HG03025 (cell line): ENCODE data around the gene TMED9.
"Not testable (repeated sequence)": the region's sequence is repeated elsewhere in the genome, so short reads cannot be mapped to it uniquely, and the experiment has no call there.

ENCODE experiments used
- ATAC-seq: cut with Tn5 transposase; IDR thresholded peaks from one replicate; pipeline ENCODE4 v1.9.1; 2021; ENCODE audit warnings: mild to moderate bottlenecking, moderate library complexity; ENCODE audit not compliant: unreplicated experiment, low FRiP score

Gene TMED9

GRCh38 chr5:177592010-177592834, at the start of gene TMED9:
Gene TMED9, plus strand, starts transcription at chr5:177592203. Its CDS starts 12 bp downstream, at chr5:177592215.
- ATAC-seq, result peak; percentile 96

- no peak for ATAC-seq
Observed at GRCh38 chr5:177542816-177543465, 49.1 kb upstream of the TMED9 start.

- no peak for ATAC-seq
Observed at GRCh38 chr5:177545487-177546257, 46.3 kb upstream of the TMED9 start.

- ATAC-seq, result no peak
Observed at GRCh38 chr5:177546258-177546741, 45.7 kb upstream of the TMED9 start.

GRCh38 chr5:177547736-177548135, 44.3 kb upstream of the TMED9 start:
- no peak for ATAC-seq

GRCh38 chr5:177548495-177548894, 43.5 kb upstream of the TMED9 start:
- ATAC-seq, result no peak

- ATAC-seq, result no peak
Observed at GRCh38 chr5:177550122-177550521, 41.9 kb upstream of the TMED9 start.

GRCh38 chr5:177552839-177553455, 39.1 kb upstream of the TMED9 start:
- ATAC-seq, result no peak

GRCh38 chr5:177553671-177554429, 38.2 kb upstream of the TMED9 start:
- peak; percentile 49 for ATAC-seq

GRCh38 chr5:177554474-177555111, 37.4 kb upstream of the TMED9 start, which contains the start of gene FAM193B:
Gene FAM193B, minus strand, starts transcription at chr5:177554563. Its CDS starts 105 bp downstream, at chr5:177554458.
- peak; percentile 70 for ATAC-seq

- ATAC-seq, result no peak
Observed at GRCh38 chr5:177555228-177555627, 36.8 kb upstream of the TMED9 start.

GRCh38 chr5:177555665-177556064, 36.3 kb upstream of the TMED9 start:
- ATAC-seq, result no peak

GRCh38 chr5:177557041-177557647, 34.9 kb upstream of the TMED9 start:
- no peak for ATAC-seq

- ATAC-seq, result no peak
Observed at GRCh38 chr5:177557796-177558195, 34.2 kb upstream of the TMED9 start.

GRCh38 chr5:177559446-177559941, 32.5 kb upstream of the TMED9 start:
- ATAC-seq, result not testable (repeated sequence)

GRCh38 chr5:177565046-177565445, 27.0 kb upstream of the TMED9 start:
- no peak for ATAC-seq

GRCh38 chr5:177568326-177568725, 23.7 kb upstream of the TMED9 start:
- ATAC-seq, result no peak

GRCh38 chr5:177569894-177570293, 22.1 kb upstream of the TMED9 start:
- ATAC-seq, result no peak

GRCh38 chr5:177575488-177575887, 16.5 kb upstream of the TMED9 start:
- no peak for ATAC-seq
